T-helper 9 cell (primary cell): Measurements from ENCODE around the gene EAF1.

Source experiments
- DNase-seq: peaks from one replicate; pipeline ENCODE4 v3.0.0-alpha.2; 2020

EAF1 gene

DNA sequence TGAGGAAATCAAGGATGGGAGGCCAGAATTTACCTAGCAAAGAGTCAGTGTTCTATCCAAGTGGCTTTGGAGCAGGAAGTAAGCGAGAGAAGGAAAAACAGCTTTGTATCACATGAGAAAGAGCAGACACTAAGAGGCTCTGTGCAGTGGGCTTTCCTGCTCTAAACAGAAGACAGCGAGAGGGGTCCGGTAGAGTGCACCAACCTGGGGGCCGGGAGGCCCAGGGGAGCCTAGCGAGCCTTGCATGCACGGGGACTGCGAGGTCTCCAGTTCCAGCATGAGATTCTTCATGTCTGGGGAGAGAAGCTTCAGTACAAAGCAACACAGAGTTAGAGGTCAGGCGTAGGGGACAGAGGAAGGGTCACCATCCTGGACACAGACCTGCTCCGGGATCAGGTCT, 60.6 kb downstream of the EAF1 start:
- no peak for DNase-seq

- DNase-seq = no peak
These were observed 62.8 kb downstream of the EAF1 start for GRCh38 chr3:15490158-15490557.

DNA sequence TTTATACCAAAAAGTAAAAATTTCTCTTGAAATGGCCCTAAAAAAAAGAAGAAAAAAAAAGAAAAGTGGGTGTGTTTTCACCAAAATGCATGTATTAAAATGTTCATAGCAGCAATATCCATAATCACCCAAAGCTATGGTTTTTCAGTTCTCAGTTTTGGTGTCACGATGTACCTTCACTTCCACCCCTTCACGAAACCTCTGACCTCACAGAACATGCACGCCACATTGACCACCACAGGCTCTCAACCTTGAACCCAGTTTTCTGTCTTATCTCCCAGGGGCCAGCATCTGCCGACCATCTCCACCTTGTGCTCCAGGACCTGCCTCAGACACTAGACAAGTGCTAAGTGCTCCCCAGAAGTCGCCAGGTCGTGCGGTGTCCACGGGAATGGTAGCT, 63.7 kb downstream of the EAF1 start:
- no peak for DNase-seq
